H1 (cell line): ENCODE measurements around the gene PALD1. TPM values are rescaled to one million over a fixed set of nuclear protein-coding genes. Genes with fewer than 3 reads are reported as not detected.
A peak's percentile ranks its signal among the peaks of the same experiment; 100 is the strongest.

Experiments
- CTCF ChIA-PET: fragments of 300-600 bp; sonication (Branson Sonifier 250); formaldehyde crosslinking; loops from one replicate; lab custom pipeline; 2021; ENCODE audit not compliant: partially characterized antibody; lab: Charles Lee
- POLR2A ChIA-PET: fragments of 300-600 bp; sonication (Branson Sonifier 250); formaldehyde crosslinking; loops from one replicate; lab custom pipeline; 2021; ENCODE audit warnings: inconsistent platforms; ENCODE audit not compliant: partially characterized antibody; lab: Charles Lee
- DNase-seq, 2 experiments: peaks; one replicate each; pipeline versions ENCODE4 v3.0.0 to v3.0.0-alpha.2; 2010 to 2022; ENCODE audit warnings: low spot score in 2 of 2, low read depth in 1 of 2, mixed read lengths in 1 of 2
- FAIRE-seq: peaks from 2 replicates; lab custom pipeline; 2011; peaks lifted over from hg19 to GRCh38; lab: Jason Lieb, UNC
- H2AFZ ChIP-seq: 2 replicates; pipeline ENCODE4 v1.8.1; 2012; ENCODE audit warnings: low read length, inconsistent platforms
- H2AK5ac ChIP-seq: 2 replicates; pipeline ENCODE4 v1.6.1; 2013; ENCODE audit warnings: low read depth, low read length
- H2BK120ac ChIP-seq: replicated peaks from 2 replicates; pipeline ENCODE3; 2013; ENCODE audit warnings: low read depth, low read length, inconsistent platforms
- H2BK12ac ChIP-seq: 2 replicates; pipeline ENCODE4 v1.6.1; 2013; ENCODE audit warnings: low read depth, low read length
- H2BK15ac ChIP-seq: 2 replicates; pipeline ENCODE4 v1.6.1; 2013; ENCODE audit warnings: low read length
- H2BK20ac ChIP-seq: 2 replicates; pipeline ENCODE4 v1.6.1; 2013; ENCODE audit warnings: low read length
- H2BK5ac ChIP-seq: 2 replicates; pipeline ENCODE4 v1.6.1; 2013; ENCODE audit warnings: low read depth, low read length
- H3K14ac ChIP-seq: 2 replicates; pipeline ENCODE4 v1.6.1; 2013; ENCODE audit warnings: inconsistent platforms; ENCODE audit not compliant: insufficient read length
- H3K18ac ChIP-seq: 2 replicates; pipeline ENCODE4 v1.6.1; 2013; ENCODE audit warnings: low read length; ENCODE audit errors: extremely low read depth
- H3K23ac ChIP-seq: 2 replicates; pipeline ENCODE4 v1.6.1; 2013; ENCODE audit warnings: inconsistent platforms; ENCODE audit not compliant: insufficient read length
- H3K23me2 ChIP-seq: 2 replicates; pipeline ENCODE4 v1.6.1; 2013; ENCODE audit warnings: low read depth, low read length
- H3K27ac ChIP-seq: 2 replicates; pipeline ENCODE4 v1.6.1; 2011; ENCODE audit warnings: low read depth, low read length, inconsistent platforms
- H3K27me3 ChIP-seq, 4 experiments: replicated peaks in 1 of 4; 1 replicate in 1 of 4; 2 replicates in 3 of 4; pipeline versions ENCODE4 v1.6.1 to v1.8.1; 2011 to 2013; ENCODE audit warnings: low read length in 3 of 4, mild to moderate bottlenecking in 3 of 4, inconsistent platforms in 2 of 4, mixed read lengths in 2 of 4, moderate library complexity in 1 of 4; ENCODE audit not compliant: control insufficient read depth in 3 of 4, insufficient read depth in 3 of 4; ENCODE audit errors: extremely low read depth in 1 of 4
- H3K36me3 ChIP-seq, 4 experiments: 2 replicates each; pipeline versions ENCODE4 v1.6.1 to v1.8.1; 2011 to 2013; ENCODE audit warnings: mild to moderate bottlenecking in 4 of 4, low read length in 3 of 4, moderate library complexity in 2 of 4, control low read depth in 1 of 4, inconsistent platforms in 1 of 4; ENCODE audit not compliant: insufficient read depth in 4 of 4, control insufficient read depth in 2 of 4
- H3K4ac ChIP-seq: replicated peaks from 2 replicates; pipeline ENCODE3; 2013; ENCODE audit warnings: low read length, low read depth, mixed read lengths, inconsistent platforms; ENCODE audit not compliant: insufficient read length
- H3K4me1 ChIP-seq, 4 experiments: replicated peaks in 1 of 4; 1 replicate in 1 of 4; 2 replicates in 3 of 4; pipeline versions ENCODE4 v1.6.1 to v1.8.1; 2011 to 2013; ENCODE audit warnings: low read length in 3 of 4, inconsistent platforms in 2 of 4, mixed read lengths in 1 of 4; ENCODE audit not compliant: insufficient read depth in 4 of 4, control insufficient read depth in 3 of 4
- H3K4me2 ChIP-seq, 2 experiments: 2 replicates each; pipeline versions ENCODE4 v1.6.1 to v1.8.1; 2011 to 2013; ENCODE audit warnings: low read depth in 2 of 2, low read length in 2 of 2, control low read depth in 1 of 2, inconsistent platforms in 1 of 2, mild to moderate bottlenecking in 1 of 2; ENCODE audit not compliant: insufficient read depth in 1 of 2
- H3K4me3 ChIP-seq, 4 experiments: fragments of 200-600, 300-600 bp in 1 of 4; sonication (generic), shearing (Covaris generic), sonication (Bioruptor Twin) in 1 of 4; 2 replicates each; pipeline versions ENCODE4 v1.5.1 to v1.8.1; 2011 to 2016; ENCODE audit warnings: low read length in 4 of 4, low read depth in 3 of 4, control low read depth in 2 of 4, inconsistent platforms in 2 of 4, mild to moderate bottlenecking in 2 of 4, mixed read lengths in 1 of 4, moderate library complexity in 1 of 4; ENCODE audit not compliant: insufficient read depth in 2 of 4; ENCODE audit errors: extremely low read depth in 1 of 4
- H3K56ac ChIP-seq: replicated peaks from 2 replicates; pipeline ENCODE3; 2013; ENCODE audit warnings: low read depth, mild to moderate bottlenecking, mixed read lengths, low read length, inconsistent platforms; ENCODE audit not compliant: insufficient read length
- H3K79me1 ChIP-seq: 2 replicates; pipeline ENCODE4 v1.6.1; 2013; ENCODE audit warnings: low read depth, low read length, control low read depth
- H3K79me2 ChIP-seq, 2 experiments: 2 replicates each; pipeline versions ENCODE4 v1.6.1 to v1.8.1; 2012 to 2013; ENCODE audit warnings: low read length in 2 of 2, mild to moderate bottlenecking in 2 of 2, inconsistent platforms in 1 of 2; ENCODE audit not compliant: insufficient read depth in 2 of 2, control insufficient read depth in 1 of 2
- H3K9ac ChIP-seq, 4 experiments: replicated peaks in 1 of 4; 1 replicate in 1 of 4; 2 replicates in 3 of 4; pipeline versions ENCODE4 v1.6.1 to v1.8.1; 2011 to 2013; ENCODE audit warnings: low read depth in 3 of 4, low read length in 3 of 4, control low read depth in 2 of 4, mild to moderate bottlenecking in 2 of 4, moderate library complexity in 2 of 4, inconsistent platforms in 1 of 4; ENCODE audit errors: extremely low read depth in 1 of 4
- H3K9me3 ChIP-seq, 2 experiments: 2 replicates each; pipeline versions ENCODE4 v1.6.1 to v1.8.1; 2012 to 2013; ENCODE audit warnings: mild to moderate bottlenecking in 2 of 2, moderate library complexity in 2 of 2, control low read depth in 1 of 2, inconsistent platforms in 1 of 2, low read depth in 1 of 2, low read length in 1 of 2, mixed read lengths in 1 of 2; ENCODE audit not compliant: insufficient read depth in 2 of 2
- H4K20me1 ChIP-seq, 2 experiments: replicated peaks in 1 of 2; 2 replicates each; pipeline versions ENCODE3 to v1.8.1; 2011 to 2013; ENCODE audit warnings: inconsistent platforms in 2 of 2, low read length in 2 of 2, mild to moderate bottlenecking in 1 of 2; ENCODE audit not compliant: insufficient read depth in 2 of 2, control insufficient read depth in 1 of 2
- H4K5ac ChIP-seq: 2 replicates; pipeline ENCODE4 v1.6.1; 2013; ENCODE audit warnings: low read length, low read depth, mixed read lengths, inconsistent platforms; ENCODE audit not compliant: insufficient read length
- H4K8ac ChIP-seq: 2 replicates; pipeline ENCODE4 v1.8.0; 2013; ENCODE audit warnings: mild to moderate bottlenecking, moderate library complexity, low read length, inconsistent platforms; ENCODE audit not compliant: insufficient read depth; ENCODE audit errors: extremely low read depth
- H4K91ac ChIP-seq: replicated peaks from 2 replicates; pipeline ENCODE3; 2013; ENCODE audit warnings: low read length, mixed read lengths, inconsistent platforms; ENCODE audit not compliant: insufficient read length
- BACH1 ChIP-seq: IDR thresholded peaks from 2 replicates; pipeline ENCODE4 v1.6.1; 2012; ENCODE audit warnings: low read length, improper control_type of control experiment
- BCL11A ChIP-seq, 2 experiments: IDR thresholded peaks; one replicate each; pipeline ENCODE4 v1.6.1; 2011; ENCODE audit warnings: low read depth in 2 of 2, low read length in 2 of 2, mild to moderate bottlenecking in 2 of 2
- EGR1 ChIP-seq: IDR thresholded peaks from 2 replicates; pipeline ENCODE4 v1.6.1; 2011; ENCODE audit warnings: low read depth, low read length, borderline replicate concordance
- PHF8 ChIP-seq: fragments of 200-600 bp; sonication (generic); conservative IDR thresholded peaks from 2 replicates; pipeline ENCODE4 v1.7.1; 2012; ENCODE audit warnings: low read depth, mild to moderate bottlenecking, inconsistent platforms, low read length, moderate library complexity
- RBBP5 ChIP-seq: IDR thresholded peaks from 2 replicates; pipeline ENCODE4 v1.7.1; 2012; ENCODE audit warnings: low read depth, mild to moderate bottlenecking, inconsistent platforms, low read length, moderate library complexity, borderline replicate concordance
- SP4 ChIP-seq: IDR thresholded peaks from 2 replicates; pipeline ENCODE4 v1.6.1; 2012; ENCODE audit warnings: low read length, inconsistent platforms
- WGBS, 2 experiments: shearing (Covaris generic) in 1 of 2; methylation state at CpG; one replicate each; pipeline versions ENCODE4 v1.1.6 to v1.1.7; 2013 to 2015; ENCODE audit warnings: low lambda C conversion rate in 2 of 2, mixed read lengths in 2 of 2, inconsistent platforms in 1 of 2, low coverage in 1 of 2, missing lambda C conversion rate in 1 of 2; ENCODE audit not compliant: insufficient replicate concordance in 2 of 2, insufficient coverage in 1 of 2, insufficient read length in 1 of 2; ENCODE audit errors: extremely low coverage in 1 of 2, missing lambda C conversion rate in 1 of 2; 5-methylcytosine and 5-hydroxymethylcytosine counted together
- long read RNA-seq, 2 experiments: library from RNA in 1 of 2; library from capped mRNA in 1 of 2; stranded (forward); transcript quantifications; one replicate each; pipeline ENCODE4 v2.0.0, GENCODE V29; 2021; ENCODE audit warnings: inconsistent platforms in 1 of 2
- polyA minus RNA-seq, 3 experiments: library from RNA; depleted of rRNA, polyadenylated mRNA; stranded (reverse); fragments of >200 nt; gene quantifications; 1 replicate in 2 of 3; 2 replicates in 1 of 3; pipeline ENCODE4 v1.2.3, GENCODE V29; 2011
- polyA plus RNA-seq, 7 experiments: library from polyadenylated mRNA; depleted of rRNA in 3 of 7; stranded (reverse) in 5 of 7; unstranded in 2 of 7; fragments of >200 nt in 5 of 7; fragments of 200-250 nt in 2 of 7; gene quantifications; 1 replicate in 5 of 7; 2 replicates in 1 of 7; 4 replicates in 1 of 7; pipeline versions ENCODE4 v1.2.1 to v1.2.3, GENCODE V29; 2011 to 2013; ENCODE audit warnings: missing spikeins in 2 of 7, mixed read lengths in 2 of 7
- total RNA-seq: library from RNA; stranded (reverse); fragmentation: NEBNext Ultra II Directional; extraction: Animal tissue kit (Norgen Biotek cat#: 25700); gene quantifications from 2 replicates; pipeline ENCODE4 v1.2.1, GENCODE V29; 2021

Gene PALD1
- total RNA-seq (31.8 and 32.8 TPM in 2 replicates), polyA plus RNA-seq (2011; rRNA removed) (13.3 and 23.2 TPM in 2 replicates), polyA minus RNA-seq (2011; rRNA and poly(A)+ RNA removed) (15.4 and 21.3 TPM in 2 replicates)
- 20.2 TPM for polyA plus RNA-seq (2011; cell fraction: cytosol; rRNA removed)
- 40.0 TPM for polyA plus RNA-seq (2011; cell fraction: nucleus; rRNA removed)
- 16.7 to 24.5 TPM (median 21.7 TPM) in 4 replicates for polyA plus RNA-seq (2012, experiment 1 of 2)
- polyA plus RNA-seq (2012, experiment 2 of 2), result 17.2 TPM
- polyA plus RNA-seq (2013, experiment 1 of 2), result 14.7 TPM
- 15.6 TPM for polyA plus RNA-seq (2013, experiment 2 of 2)
- 16.5 TPM for polyA minus RNA-seq (2011; cell fraction: cytosol; rRNA and poly(A)+ RNA removed)
- 13.8 TPM for polyA minus RNA-seq (2011; cell fraction: nucleus; rRNA and poly(A)+ RNA removed)
- long read RNA-seq, experiment 1, full-length matches to known transcripts, result 1 of 27 reads
- long read RNA-seq, experiment 1, partial matches to known transcripts, result 9 of 27 reads
- long read RNA-seq, experiment 1, other reads (novel, unspliced or antisense), result 17 of 27 reads
- long read RNA-seq, experiment 2, result 0 reads

GRCh38 chr10:70478191-70479164, at the start of gene PALD1:
PALD1 (plus strand) TSS chr10:70478767; CDS start chr10:70525952, 47,185 bp downstream.
- H2AK5ac ChIP-seq, result 0 out of 2 replicates have a peak within 1 kb of the TSS, but pooled peaks have one; percentile 89
- H3K18ac ChIP-seq, result peak within 1 kb of the TSS; percentile 97
- H2BK120ac ChIP-seq, result no peak within 1 kb of the TSS
- peak within 1 kb of the TSS; percentile 92 for H4K8ac ChIP-seq
- peak in 1 of 2 experiments; percentile 89 for DNase-seq
- H2BK12ac ChIP-seq, result peak within 1 kb of the TSS; percentile 68; the same call in 1 of the 2 replicates
- H3K4me2 ChIP-seq, result peak within 1 kb of the TSS; percentile 72 to 94
- H3K4me1 ChIP-seq, result peaks cover 9 to 22% (median 18%) of the 10 kb centered on the region in 4 experiments
- peak within 1 kb of the TSS; percentile 22 for H4K5ac ChIP-seq
- H3K23me2 ChIP-seq, result peaks cover 17% of the 10 kb centered on the region; the same call in 1 of the 2 replicates
- H3K36me3 ChIP-seq, result no peaks in the 10 kb centered on the region
- peak within 1 kb of the TSS; percentile 64 to 84 (median 70) for H3K4me3 ChIP-seq
- CTCF ChIA-PET, result interaction anchor here (0.6 to 43.0 kb wide), 22 partner anchors 8 to 91 kb away, joined by 3 to 908 read pairs (median 5); no protein-coding TSS in a partner anchor
- no peaks in the 10 kb centered on the region for H3K9me3 ChIP-seq
- H3K56ac ChIP-seq, result peak within 1 kb of the TSS; percentile 28
- H3K4ac ChIP-seq, result peak within 1 kb of the TSS; percentile 75
- H3K79me2 ChIP-seq, result peaks cover 0 to 25% of the 10 kb centered on the region in 2 experiments; a peak in 3 of 4 replicates
- H2BK15ac ChIP-seq, result 0 out of 2 replicates have a peak within 1 kb of the TSS, but pooled peaks have one; percentile 89
- 1% methylated on average over 62 of the region's 110 CpGs; no CpG with 5 or more reads in 1 of the 2 experiments for WGBS, 2 experiments
- no peak within 1 kb of the TSS for H3K23ac ChIP-seq
- H3K14ac ChIP-seq, result no peak within 1 kb of the TSS
- H3K27ac ChIP-seq, result peak within 1 kb of the TSS; percentile 22; the same call in 1 of the 2 replicates
- H3K27me3 ChIP-seq, result peaks cover 0 to 6% (median 2%) of the 10 kb centered on the region in 4 experiments; a peak in 3 of 7 replicates
- H2BK5ac ChIP-seq, result peak within 1 kb of the TSS; percentile 66; the same call in 1 of the 2 replicates
- H4K91ac ChIP-seq, result peak within 1 kb of the TSS; percentile 89
- peaks cover 0 to 7% of the 10 kb centered on the region in 2 experiments for H4K20me1 ChIP-seq
- H3K79me1 ChIP-seq, result peaks cover 4% of the 10 kb centered on the region
- H3K9ac ChIP-seq, result peak within 1 kb of the TSS in 3 of 4 experiments; percentile 42 to 65 (median 52); a peak in 6 of 7 replicates
- 0 out of 2 replicates have a peak within 1 kb of the TSS, but pooled peaks have one; percentile 34 for H2BK20ac ChIP-seq
- POLR2A ChIA-PET, result interaction anchor here (0.9 to 2.0 kb wide), 10 partner anchors 15 to 60 kb away, joined by 3 to 7 read pairs (median 5); no protein-coding TSS in a partner anchor
- FAIRE-seq, result no peak
- H2AFZ ChIP-seq, result peak within 1 kb of the TSS; percentile 37; the same call in 1 of the 2 replicates
- TF ChIP-seq BACH1 (no peak), PHF8 (peak; percentile 49), SP4 (no peak), EGR1 (peak; percentile 84), BCL11A (IDR thresholded peaks at IDR 0.05; ENCODE audit: low read depth in 2 of 2, low read length in 2 of 2) (no peak), RBBP5 (peak; percentile 40; the same call in 1 of the 2 replicates)
